Mesothelial cell of epicardium (in vitro differentiated cells): ENCODE data around the gene HECW1. TPM values are rescaled to one million over a fixed set of nuclear protein-coding genes. Genes with fewer than 3 reads are reported as not detected.

Experiments
- DNase-seq, 2 experiments: peaks; one replicate each; pipeline ENCODE4 v3.0.0; 2021; ENCODE audit warnings: low spot score in 2 of 2; ENCODE audit not compliant: unreplicated experiment in 2 of 2
- H3K27ac Mint-ChIP-seq: 2 replicates; pipeline ENCODE4 v1.8.0; 2021; ENCODE audit warnings: mixed read lengths
- H3K27me3 Mint-ChIP-seq: 2 replicates; pipeline ENCODE4 v1.8.0; 2021; ENCODE audit warnings: low read depth, mixed read lengths
- H3K36me3 Mint-ChIP-seq: 2 replicates; pipeline ENCODE4 v1.8.0; 2021; ENCODE audit warnings: mixed read lengths
- H3K4me1 Mint-ChIP-seq: 2 replicates; pipeline ENCODE4 v1.8.0; 2021; ENCODE audit warnings: mixed read lengths
- H3K4me3 Mint-ChIP-seq: 2 replicates; pipeline ENCODE4 v1.8.0; 2021; ENCODE audit warnings: mild to moderate bottlenecking, moderate library complexity, mixed read lengths
- H3K9me3 Mint-ChIP-seq: 2 replicates; pipeline ENCODE4 v1.8.0; 2021; ENCODE audit warnings: mixed read lengths
- total RNA-seq: library from RNA; stranded (reverse); gene quantifications from 3 replicates; pipeline ENCODE4 v1.2.1, GENCODE V29; 2021
- TF ChIP-seq, protein P1 (sequence below): fragments of 200-600 bp; sonication (generic); IDR thresholded peaks from one replicate; pipeline ENCODE4 v1.5.0; 2021; ENCODE audit warnings: antibody characterized with exemption; ENCODE audit not compliant: unreplicated experiment

HECW1 gene
- total RNA-seq, 1 donor from 2014 or later: 1.4 TPM

DNA sequence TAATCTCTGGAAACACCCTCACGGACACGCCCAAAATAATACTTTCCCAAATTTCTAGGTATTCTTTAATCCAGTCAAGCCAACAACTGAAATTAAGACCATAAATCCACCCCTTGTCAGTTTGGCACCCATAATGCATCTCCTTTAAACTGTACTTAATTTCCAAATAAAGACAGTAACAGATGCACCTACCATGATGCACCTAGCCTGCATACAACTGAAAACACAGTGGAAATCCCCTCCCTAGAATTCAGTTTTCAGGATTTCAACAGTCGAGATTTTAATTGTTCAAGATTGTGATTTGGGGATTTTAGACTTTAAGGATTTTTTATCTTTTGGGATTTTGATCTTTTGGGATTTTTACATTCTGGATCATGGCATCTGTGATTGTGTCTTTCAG, 487.6 kb downstream of the HECW1 start:
- H3K27ac Mint-ChIP-seq: no peak overlapping the region
- no peak for DNase-seq
- peaks cover 13% of the 10 kb centered on the region for H3K36me3 Mint-ChIP-seq
- H3K27me3 Mint-ChIP-seq: no peaks in the 10 kb centered on the region
- peaks cover 9% of the 10 kb centered on the region for H3K9me3 Mint-ChIP-seq
- peaks cover 2% of the 10 kb centered on the region for H3K4me1 Mint-ChIP-seq
- TF ChIP-seq, protein P1, sequence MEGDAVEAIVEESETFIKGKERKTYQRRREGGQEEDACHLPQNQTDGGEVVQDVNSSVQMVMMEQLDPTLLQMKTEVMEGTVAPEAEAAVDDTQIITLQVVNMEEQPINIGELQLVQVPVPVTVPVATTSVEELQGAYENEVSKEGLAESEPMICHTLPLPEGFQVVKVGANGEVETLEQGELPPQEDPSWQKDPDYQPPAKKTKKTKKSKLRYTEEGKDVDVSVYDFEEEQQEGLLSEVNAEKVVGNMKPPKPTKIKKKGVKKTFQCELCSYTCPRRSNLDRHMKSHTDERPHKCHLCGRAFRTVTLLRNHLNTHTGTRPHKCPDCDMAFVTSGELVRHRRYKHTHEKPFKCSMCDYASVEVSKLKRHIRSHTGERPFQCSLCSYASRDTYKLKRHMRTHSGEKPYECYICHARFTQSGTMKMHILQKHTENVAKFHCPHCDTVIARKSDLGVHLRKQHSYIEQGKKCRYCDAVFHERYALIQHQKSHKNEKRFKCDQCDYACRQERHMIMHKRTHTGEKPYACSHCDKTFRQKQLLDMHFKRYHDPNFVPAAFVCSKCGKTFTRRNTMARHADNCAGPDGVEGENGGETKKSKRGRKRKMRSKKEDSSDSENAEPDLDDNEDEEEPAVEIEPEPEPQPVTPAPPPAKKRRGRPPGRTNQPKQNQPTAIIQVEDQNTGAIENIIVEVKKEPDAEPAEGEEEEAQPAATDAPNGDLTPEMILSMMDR: no peak
- no peak overlapping the region for H3K4me3 Mint-ChIP-seq

DNA sequence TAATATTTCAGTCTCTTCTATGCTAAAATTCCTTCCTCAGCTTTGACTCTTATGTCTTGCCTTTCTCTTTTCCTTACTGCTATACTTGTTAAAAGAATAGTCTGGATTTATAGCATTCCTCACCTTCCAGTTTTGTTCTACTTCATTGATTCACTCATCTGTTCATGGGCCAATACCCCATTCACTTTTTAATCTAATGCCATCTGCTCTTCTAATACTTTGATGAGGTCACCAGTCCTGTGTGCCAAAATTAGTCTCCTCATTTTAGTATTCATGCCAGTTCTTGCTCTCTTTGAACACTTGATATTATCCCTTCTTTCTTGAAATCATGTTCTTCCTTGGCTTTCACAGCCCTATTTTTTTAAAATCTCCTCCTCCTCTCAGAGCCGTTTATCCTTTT, 489.8 kb downstream of the HECW1 start:
- no peak for DNase-seq
- Mint-ChIP-seq H3K4me1 (no peaks in the 10 kb centered on the region), H3K27me3 (no peaks in the 10 kb centered on the region), H3K27ac (no peak overlapping the region), H3K9me3 (peaks cover 14% of the 10 kb centered on the region), H3K4me3 (no peak overlapping the region), H3K36me3 (peaks cover 17% of the 10 kb centered on the region)
- TF ChIP-seq, protein P1: no peak

DNA sequence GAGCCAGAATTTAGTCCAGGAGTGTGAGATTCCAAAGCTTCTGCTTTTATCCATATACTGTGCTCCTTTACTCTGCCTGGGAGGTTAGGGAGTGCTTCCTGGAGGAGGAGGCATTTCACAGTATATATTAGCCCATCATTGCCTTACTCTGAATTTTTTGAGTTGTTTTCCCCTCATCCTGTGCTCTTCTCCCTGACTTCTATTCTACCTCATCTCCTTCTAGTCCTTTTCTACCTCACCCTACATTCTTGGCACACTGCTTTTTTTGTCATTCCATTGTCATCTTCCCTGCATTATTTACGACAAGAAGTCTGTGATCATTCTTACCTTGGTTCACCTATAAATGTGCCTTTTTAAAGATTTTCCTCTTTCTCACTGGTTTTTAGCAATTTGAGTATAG, 491.8 kb downstream of the HECW1 start:
- TF ChIP-seq, protein P1: no peak
- H3K4me3 Mint-ChIP-seq: no peak overlapping the region
- peaks cover 26% of the 10 kb centered on the region for H3K36me3 Mint-ChIP-seq
- peaks cover 14% of the 10 kb centered on the region for H3K9me3 Mint-ChIP-seq
- no peak overlapping the region for H3K27ac Mint-ChIP-seq
- no peak for DNase-seq
- no peaks in the 10 kb centered on the region for H3K4me1 Mint-ChIP-seq
- no peaks in the 10 kb centered on the region for H3K27me3 Mint-ChIP-seq

DNA sequence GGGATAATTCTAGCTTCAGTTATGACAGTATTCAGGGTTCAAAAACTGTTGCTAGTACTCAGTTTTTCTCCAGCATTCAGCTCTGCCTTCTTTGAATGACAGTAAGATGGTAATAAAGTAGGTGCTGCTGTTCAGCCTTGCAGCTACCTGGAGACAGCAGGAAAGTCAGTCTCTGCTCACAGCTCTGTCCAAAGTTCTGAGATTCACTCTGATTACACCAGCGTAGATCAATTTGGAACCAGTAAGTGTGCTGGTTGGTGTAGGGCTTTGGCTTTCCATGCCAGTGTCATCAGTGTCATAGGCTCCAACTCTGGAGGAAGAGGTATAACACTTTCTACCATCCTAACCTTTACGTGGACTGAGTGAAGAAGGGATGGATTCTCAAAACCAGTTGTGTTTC, 496.6 kb downstream of the HECW1 start:
- peaks cover 14% of the 10 kb centered on the region for H3K9me3 Mint-ChIP-seq
- no peak for DNase-seq
- no peaks in the 10 kb centered on the region for H3K4me1 Mint-ChIP-seq
- peaks cover 38% of the 10 kb centered on the region for H3K36me3 Mint-ChIP-seq
- no peak overlapping the region for H3K27ac Mint-ChIP-seq
- H3K4me3 Mint-ChIP-seq: no peak overlapping the region
- H3K27me3 Mint-ChIP-seq: no peaks in the 10 kb centered on the region
- TF ChIP-seq, protein P1: no peak

DNA sequence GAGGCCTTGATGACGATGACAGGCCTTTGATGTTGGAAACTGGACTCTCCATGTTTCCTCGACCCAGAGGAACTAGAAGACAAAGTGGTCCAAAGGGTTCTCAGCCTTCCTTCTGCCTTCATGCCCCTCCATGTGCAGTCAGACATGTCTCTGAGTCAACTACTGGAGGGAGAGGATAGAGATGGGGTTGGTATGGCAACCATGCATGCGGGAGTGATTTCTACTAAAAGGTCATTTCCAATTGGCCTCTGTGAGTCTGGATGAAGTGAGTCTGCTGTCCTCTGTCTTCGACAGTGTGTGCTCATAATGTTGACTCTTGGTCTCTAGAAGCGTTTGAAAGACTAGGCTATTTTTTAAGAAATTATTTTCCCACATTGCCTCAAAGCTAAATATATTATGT, 499.7 kb downstream of the HECW1 start:
- Mint-ChIP-seq H3K4me1 (no peaks in the 10 kb centered on the region), H3K27me3 (no peaks in the 10 kb centered on the region), H3K36me3 (peaks cover 30% of the 10 kb centered on the region), H3K4me3 (no peak overlapping the region), H3K27ac (no peak overlapping the region), H3K9me3 (no peaks in the 10 kb centered on the region)
- no peak for DNase-seq
- TF ChIP-seq, protein P1: no peak
